NCI-H1105 (cell line): ENCODE results near the gene PRPH.
"Not testable (repeated sequence)": the region's sequence is repeated elsewhere in the genome, so short reads cannot be mapped to it uniquely, and the experiment has no call there.

ENCODE experiments used
- DNase-seq: peaks from one replicate; lab custom pipeline; 2025; lab: John Stamatoyannopoulos, UW

PRPH gene

GRCh38 chr12:49301760-49302159 lies 6.8 kb downstream of the PRPH start:
- DNase-seq, result no peak

- no peak for DNase-seq
These were observed 9.2 kb downstream of the PRPH start for GRCh38 chr12:49304161-49304560.

GRCh38 chr12:49305762-49306510 lies 11.0 kb downstream of the PRPH start:
- no peak for DNase-seq

GRCh38 chr12:49309386-49309785 lies 14.4 kb downstream of the PRPH start:
- no peak for DNase-seq

GRCh38 chr12:49310451-49311000 lies 15.6 kb downstream of the PRPH start:
- not testable (repeated sequence) for DNase-seq

- no peak for DNase-seq
These were observed 19.9 kb downstream of the PRPH start for GRCh38 chr12:49314811-49315210.

GRCh38 chr12:49317118-49317517 lies 22.2 kb downstream of the PRPH start:
- DNase-seq, result not testable (repeated sequence)

- DNase-seq, result not testable (repeated sequence)
These were observed 25.6 kb downstream of the PRPH start for GRCh38 chr12:49320411-49321103.

GRCh38 chr12:49322367-49322707 lies 27.4 kb downstream of the PRPH start:
- DNase-seq, result no peak

GRCh38 chr12:49322708-49323523 lies 28.0 kb downstream of the PRPH start, which contains the start of gene TROAP:
TROAP (plus strand) TSS chr12:49323255; CDS start chr12:49323609, 354 bp downstream.
- DNase-seq, result peak; percentile 88

GRCh38 chr12:49323524-49324097 lies 28.7 kb downstream of the PRPH start:
- DNase-seq, result no peak

GRCh38 chr12:49325606-49326005 lies 30.7 kb downstream of the PRPH start:
- no peak for DNase-seq

GRCh38 chr12:49327368-49327767 lies 32.4 kb downstream of the PRPH start:
- no peak for DNase-seq

GRCh38 chr12:49327887-49328286 lies 32.9 kb downstream of the PRPH start:
- DNase-seq, result no peak

GRCh38 chr12:49328816-49329215 lies 33.9 kb downstream of the PRPH start:
- DNase-seq, result no peak

- no peak for DNase-seq
These were observed 35.2 kb downstream of the PRPH start for GRCh38 chr12:49330032-49330619.

- DNase-seq, result no peak
These were observed 35.9 kb downstream of the PRPH start for GRCh38 chr12:49330631-49331379.

- DNase-seq, result peak; percentile 32
These were observed 36.7 kb downstream of the PRPH start for GRCh38 chr12:49331380-49332222.

GRCh38 chr12:49332441-49332861 lies 37.5 kb downstream of the PRPH start:
- DNase-seq, result no peak

GRCh38 chr12:49332891-49333371 lies 38.0 kb downstream of the PRPH start:
- no peak for DNase-seq
